Neural progenitor cell (in vitro differentiated cells): ENCODE measurements around the gene DCDC1. TPM values are rescaled to one million over a fixed set of nuclear protein-coding genes. Genes with fewer than 3 reads are reported as not detected.

Source experiments
- DNase-seq: peaks from one replicate; pipeline ENCODE4 v3.0.0-alpha.2; 2016; ENCODE audit warnings: low spot score
- H2AFZ ChIP-seq: fragments of 200-600 bp; sonication (generic); replicated peaks from 2 replicates; pipeline ENCODE4 v1.6.1; 2016; ENCODE audit warnings: antibody characterized with exemption
- H3F3A ChIP-seq: fragments of 200-600 bp; sonication (generic); 2 replicates; pipeline ENCODE4 v1.6.1; 2016; ENCODE audit warnings: antibody characterized with exemption, low read depth
- H3K27ac ChIP-seq: fragments of 200-600 bp; sonication (generic); 2 replicates; pipeline ENCODE4 v1.5.1; 2016; ENCODE audit warnings: mild to moderate bottlenecking
- H3K27me3 ChIP-seq: fragments of 200-600 bp; sonication (generic); 2 replicates; pipeline ENCODE4 v1.6.1; 2016; ENCODE audit warnings: mild to moderate bottlenecking, moderate library complexity
- H3K36me3 ChIP-seq: fragments of 200-600 bp; sonication (generic); 2 replicates; pipeline ENCODE4 v1.5.1; 2016
- H3K4me1 ChIP-seq: fragments of 200-600 bp; sonication (generic); 2 replicates; pipeline ENCODE4 v1.6.1; 2016; ENCODE audit warnings: mixed run types
- H3K4me2 ChIP-seq: fragments of 200-600 bp; sonication (generic); 2 replicates; pipeline ENCODE4 v1.6.1; 2016
- H3K4me3 ChIP-seq: fragments of 200-600 bp; sonication (generic); 2 replicates; pipeline ENCODE4 v1.5.1; 2016
- H3K79me2 ChIP-seq: fragments of 200-600 bp; sonication (generic); 2 replicates; pipeline ENCODE4 v1.6.1; 2016; ENCODE audit warnings: low read depth
- H3K9ac ChIP-seq: fragments of 200-600 bp; sonication (generic); 2 replicates; pipeline ENCODE4 v1.6.1; 2016
- H3K9me3 ChIP-seq: fragments of 200-600 bp; sonication (generic); 2 replicates; pipeline ENCODE4 v1.5.1; 2016; ENCODE audit warnings: low read depth
- H4K20me1 ChIP-seq: fragments of 200-600 bp; sonication (generic); 2 replicates; pipeline ENCODE4 v1.6.1; 2016; ENCODE audit warnings: low read depth
- H3K27ac Mint-ChIP-seq: 3 replicates; pipeline ENCODE4 v1.8.0; 2021; ENCODE audit warnings: mixed read lengths
- H3K27me3 Mint-ChIP-seq: 2 replicates; pipeline ENCODE4 v1.8.0; 2022; ENCODE audit warnings: low read depth, mild to moderate bottlenecking, inconsistent platforms, moderate library complexity, mixed read lengths; ENCODE audit not compliant: insufficient read depth
- H3K36me3 Mint-ChIP-seq: 3 replicates; pipeline ENCODE4 v1.8.0; 2021; ENCODE audit warnings: mixed read lengths
- H3K4me1 Mint-ChIP-seq: 3 replicates; pipeline ENCODE4 v1.8.0; 2021; ENCODE audit warnings: mixed read lengths
- H3K4me3 Mint-ChIP-seq: 3 replicates; pipeline ENCODE4 v1.8.0; 2021; ENCODE audit warnings: mild to moderate bottlenecking, moderate library complexity, mixed read lengths
- H3K9me3 Mint-ChIP-seq: 3 replicates; pipeline ENCODE4 v1.8.0; 2020; ENCODE audit warnings: mixed read lengths
- CTCF ChIP-seq: fragments of 200-600 bp; sonication (generic); IDR thresholded peaks from 2 replicates; pipeline ENCODE4 v1.5.1; 2017; ENCODE audit warnings: antibody characterized with exemption, mild to moderate bottlenecking
- EZH2 ChIP-seq: fragments of 200-600 bp; sonication (generic); IDR thresholded peaks from 2 replicates; pipeline ENCODE4 v1.6.1; 2017; ENCODE audit warnings: antibody characterized with exemption, mild to moderate bottlenecking, moderate library complexity
- EZH2phosphoT487 ChIP-seq: fragments of 200-600 bp; sonication (generic); IDR thresholded peaks from 2 replicates; pipeline ENCODE4 v1.6.1; 2017; ENCODE audit warnings: antibody characterized with exemption
- total RNA-seq: library from RNA; depleted of rRNA; stranded (reverse); fragments of >200 nt; gene quantifications from 2 replicates; pipeline ENCODE4 v1.2.3, GENCODE V29; 2015; ENCODE audit warnings: low replicate concordance

The DCDC1 gene
- total RNA-seq, 1 donor from 2014 or later = 5.0 TPM

- Histone ChIP-seq H3K27me3 (no peaks in the 10 kb centered on the region), H4K20me1 (no peaks in the 10 kb centered on the region), H3K4me2 (no peak overlapping the region), H3K9ac (no peak overlapping the region), H3K4me1 (peaks cover 12% of the 10 kb centered on the region), H3K4me3 (no peak overlapping the region), H3K27ac (no peak overlapping the region), H3F3A (no peaks in the 10 kb centered on the region), H3K79me2 (no peaks in the 10 kb centered on the region), H3K9me3 (no peaks in the 10 kb centered on the region), H3K36me3 (no peaks in the 10 kb centered on the region), H2AFZ (no peak overlapping the region)
- peak; percentile 53 for DNase-seq
- H3K27me3 Mint-ChIP-seq = no peaks in the 10 kb centered on the region
- TF ChIP-seq CTCF (no peak), EZH2phosphoT487 (no peak), EZH2 (no peak)
- H3K4me1 Mint-ChIP-seq = peaks cover 25% of the 10 kb centered on the region
- H3K9me3 Mint-ChIP-seq = peaks cover 3% of the 10 kb centered on the region
- peaks cover 10% of the 10 kb centered on the region for H3K36me3 Mint-ChIP-seq
- no peak overlapping the region for H3K4me3 Mint-ChIP-seq
- peak overlapping the region; percentile 74 for H3K27ac Mint-ChIP-seq
These were observed 170.2 kb downstream of the DCDC1 start for GRCh38 chr11:31199378-31199777.

- no peaks in the 10 kb centered on the region for H3K4me1 Mint-ChIP-seq
- H3K27ac Mint-ChIP-seq = no peak overlapping the region
- Histone ChIP-seq H2AFZ (no peak overlapping the region), H3K9me3 (peaks cover 12% of the 10 kb centered on the region), H3K4me3 (no peak overlapping the region), H3K27me3 (no peaks in the 10 kb centered on the region), H3K9ac (no peak overlapping the region), H4K20me1 (no peaks in the 10 kb centered on the region), H3K4me1 (no peaks in the 10 kb centered on the region), H3K36me3 (no peaks in the 10 kb centered on the region), H3K27ac (no peak overlapping the region), H3F3A (no peaks in the 10 kb centered on the region), H3K79me2 (no peaks in the 10 kb centered on the region), H3K4me2 (no peak overlapping the region)
- TF ChIP-seq CTCF (no peak), EZH2 (no peak), EZH2phosphoT487 (no peak)
- peaks cover 15% of the 10 kb centered on the region for H3K36me3 Mint-ChIP-seq
- peaks cover under 1% of the 10 kb centered on the region for H3K27me3 Mint-ChIP-seq
- no peak for DNase-seq
- no peak overlapping the region for H3K4me3 Mint-ChIP-seq
- peaks cover 43% of the 10 kb centered on the region for H3K9me3 Mint-ChIP-seq
These were observed 195.4 kb downstream of the DCDC1 start for GRCh38 chr11:31173926-31174680.

- Mint-ChIP-seq H3K9me3 (no peaks in the 10 kb centered on the region), H3K4me1 (peaks cover 19% of the 10 kb centered on the region), H3K4me3 (no peak overlapping the region), H3K27ac (no peak overlapping the region), H3K36me3 (no peaks in the 10 kb centered on the region), H3K27me3 (no peaks in the 10 kb centered on the region)
- no peak overlapping the region for H3K4me3 ChIP-seq
- peak overlapping the region; percentile 23 for H2AFZ ChIP-seq
- no peaks in the 10 kb centered on the region for H3K9me3 ChIP-seq
- peak overlapping the region; percentile 59 for H3K27ac ChIP-seq
- H3K4me1 ChIP-seq = peaks cover 16% of the 10 kb centered on the region
- peak; percentile 67 for TF ChIP-seq CTCF
- no peak for TF ChIP-seq EZH2phosphoT487
- H3K79me2 ChIP-seq = no peaks in the 10 kb centered on the region
- DNase-seq = peak; percentile 58
- H3F3A ChIP-seq = peaks cover 11% of the 10 kb centered on the region
- H3K27me3 ChIP-seq = no peaks in the 10 kb centered on the region
- H3K9ac ChIP-seq = no peak overlapping the region
- H3K4me2 ChIP-seq = peak overlapping the region; percentile 16
- no peaks in the 10 kb centered on the region for H3K36me3 ChIP-seq
- H4K20me1 ChIP-seq = no peaks in the 10 kb centered on the region
These were observed 208.8 kb downstream of the DCDC1 start for GRCh38 chr11:31160504-31161422.
